H1 (cell line): ENCODE measurements around the gene MUSTN1. TPM values are rescaled to one million over a fixed set of nuclear protein-coding genes. Genes with fewer than 3 reads are reported as not detected.

Experiments
- BCL11A ChIP-seq, 2 experiments: IDR thresholded peaks; one replicate each; pipeline ENCODE4 v1.6.1; 2011; ENCODE audit warnings: low read depth in 2 of 2, low read length in 2 of 2, mild to moderate bottlenecking in 2 of 2
- NRF1 ChIP-seq: IDR thresholded peaks from 2 replicates; pipeline ENCODE4 v1.6.1; 2011; ENCODE audit warnings: mild to moderate bottlenecking, low read depth, low read length, improper control_type of control experiment
- SP2 ChIP-seq: IDR thresholded peaks from 2 replicates; pipeline ENCODE4 v1.6.1; 2012; ENCODE audit warnings: mild to moderate bottlenecking, low read length, inconsistent platforms
- TEAD4 ChIP-seq: IDR thresholded peaks from 2 replicates; pipeline ENCODE4 v1.6.1; 2012; ENCODE audit warnings: low read depth, low read length, inconsistent platforms, mixed read lengths
- polyA plus RNA-seq, 7 experiments: library from polyadenylated mRNA; depleted of rRNA in 3 of 7; stranded (reverse) in 5 of 7; unstranded in 2 of 7; fragments of >200 nt in 5 of 7; fragments of 200-250 nt in 2 of 7; gene quantifications; 1 replicate in 5 of 7; 2 replicates in 1 of 7; 4 replicates in 1 of 7; pipeline versions ENCODE4 v1.2.1 to v1.2.3, GENCODE V29; 2011 to 2013; ENCODE audit warnings: missing spikeins in 2 of 7, mixed read lengths in 2 of 7
- total RNA-seq: library from RNA; stranded (reverse); fragmentation: NEBNext Ultra II Directional; extraction: Animal tissue kit (Norgen Biotek cat#: 25700); gene quantifications from 2 replicates; pipeline ENCODE4 v1.2.1, GENCODE V29; 2021

Gene MUSTN1
- total and polyA plus RNA-seq, 2 of the 8 experiments (the other 6 are each of a cell fraction or from before 2014, with no cell fraction given), result 1.1 to 2.4 TPM

DNA sequence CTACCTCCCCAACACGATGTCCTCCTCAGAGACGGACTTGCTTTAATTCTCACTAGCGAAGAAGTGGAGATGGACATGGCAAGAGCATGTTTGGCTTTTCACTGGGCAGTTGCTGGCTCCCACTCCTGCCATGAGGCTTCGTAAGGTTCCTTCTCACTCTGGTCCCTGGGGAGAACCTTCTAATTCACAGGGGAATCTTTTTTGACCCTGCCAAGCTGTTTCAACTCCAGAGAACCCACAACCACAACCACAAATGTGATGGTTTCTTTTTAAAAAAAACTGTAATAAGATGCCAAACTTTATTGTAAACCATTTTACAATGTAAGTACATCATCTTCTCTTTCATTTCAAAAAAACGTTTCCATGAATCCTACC lies 1.6 kb upstream of the MUSTN1 start (continued):
- no peak for TF ChIP-seq SP2
- TF ChIP-seq NRF1, result no peak
- TF ChIP-seq TEAD4, result no peak
- TF ChIP-seq BCL11A (IDR thresholded peaks at IDR 0.05; ENCODE audit: low read depth in 2 of 2, low read length in 2 of 2), result no peak
